AG10803 (cell line): ENCODE results near the gene INSIG2.
A peak's percentile ranks its signal among the peaks of the same experiment; 100 is the strongest.

ENCODE experiments used
- DNase-seq: peaks from one replicate; pipeline ENCODE4 v3.0.0; 2010; ENCODE audit warnings: low read depth
- H3K4me3 ChIP-seq: 2 replicates; pipeline ENCODE4 v1.5.1; 2011; ENCODE audit warnings: mild to moderate bottlenecking, low read length, control low read depth
- TF ChIP-seq, protein P1 (sequence below): conservative IDR thresholded peaks from 2 replicates; pipeline ENCODE4 v1.5.1; 2011; ENCODE audit warnings: mild to moderate bottlenecking, low read length, control low read depth, inconsistent platforms

INSIG2 gene

GRCh38 chr2:118052474-118052873 lies 35.8 kb upstream of the INSIG2 start:
- no peak for DNase-seq
- TF ChIP-seq, protein P1, sequence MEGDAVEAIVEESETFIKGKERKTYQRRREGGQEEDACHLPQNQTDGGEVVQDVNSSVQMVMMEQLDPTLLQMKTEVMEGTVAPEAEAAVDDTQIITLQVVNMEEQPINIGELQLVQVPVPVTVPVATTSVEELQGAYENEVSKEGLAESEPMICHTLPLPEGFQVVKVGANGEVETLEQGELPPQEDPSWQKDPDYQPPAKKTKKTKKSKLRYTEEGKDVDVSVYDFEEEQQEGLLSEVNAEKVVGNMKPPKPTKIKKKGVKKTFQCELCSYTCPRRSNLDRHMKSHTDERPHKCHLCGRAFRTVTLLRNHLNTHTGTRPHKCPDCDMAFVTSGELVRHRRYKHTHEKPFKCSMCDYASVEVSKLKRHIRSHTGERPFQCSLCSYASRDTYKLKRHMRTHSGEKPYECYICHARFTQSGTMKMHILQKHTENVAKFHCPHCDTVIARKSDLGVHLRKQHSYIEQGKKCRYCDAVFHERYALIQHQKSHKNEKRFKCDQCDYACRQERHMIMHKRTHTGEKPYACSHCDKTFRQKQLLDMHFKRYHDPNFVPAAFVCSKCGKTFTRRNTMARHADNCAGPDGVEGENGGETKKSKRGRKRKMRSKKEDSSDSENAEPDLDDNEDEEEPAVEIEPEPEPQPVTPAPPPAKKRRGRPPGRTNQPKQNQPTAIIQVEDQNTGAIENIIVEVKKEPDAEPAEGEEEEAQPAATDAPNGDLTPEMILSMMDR: no peak
- H3K4me3 ChIP-seq: no peak overlapping the region

DNA sequence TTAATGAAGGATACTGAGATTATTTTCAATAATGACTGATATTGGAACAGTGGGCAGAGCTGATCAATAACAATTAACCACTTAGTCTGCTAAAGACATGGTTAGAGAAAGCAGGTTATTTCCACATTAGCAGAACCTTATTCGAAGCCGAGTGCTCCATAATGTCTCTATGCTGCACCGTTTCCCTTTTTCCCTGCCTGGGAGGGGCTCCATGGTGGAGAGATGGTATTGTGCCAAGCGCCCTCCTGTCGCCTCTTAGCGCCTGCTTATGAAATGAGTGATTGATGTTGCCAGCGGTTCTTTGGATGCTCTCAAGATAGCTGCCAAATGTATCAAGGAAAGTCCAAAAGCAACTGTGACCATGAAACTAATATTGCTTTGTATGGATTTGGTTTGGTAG lies 34.6 kb upstream of the INSIG2 start:
- no peak for DNase-seq
- no peak overlapping the region for H3K4me3 ChIP-seq
- TF ChIP-seq, protein P1: no peak

DNA sequence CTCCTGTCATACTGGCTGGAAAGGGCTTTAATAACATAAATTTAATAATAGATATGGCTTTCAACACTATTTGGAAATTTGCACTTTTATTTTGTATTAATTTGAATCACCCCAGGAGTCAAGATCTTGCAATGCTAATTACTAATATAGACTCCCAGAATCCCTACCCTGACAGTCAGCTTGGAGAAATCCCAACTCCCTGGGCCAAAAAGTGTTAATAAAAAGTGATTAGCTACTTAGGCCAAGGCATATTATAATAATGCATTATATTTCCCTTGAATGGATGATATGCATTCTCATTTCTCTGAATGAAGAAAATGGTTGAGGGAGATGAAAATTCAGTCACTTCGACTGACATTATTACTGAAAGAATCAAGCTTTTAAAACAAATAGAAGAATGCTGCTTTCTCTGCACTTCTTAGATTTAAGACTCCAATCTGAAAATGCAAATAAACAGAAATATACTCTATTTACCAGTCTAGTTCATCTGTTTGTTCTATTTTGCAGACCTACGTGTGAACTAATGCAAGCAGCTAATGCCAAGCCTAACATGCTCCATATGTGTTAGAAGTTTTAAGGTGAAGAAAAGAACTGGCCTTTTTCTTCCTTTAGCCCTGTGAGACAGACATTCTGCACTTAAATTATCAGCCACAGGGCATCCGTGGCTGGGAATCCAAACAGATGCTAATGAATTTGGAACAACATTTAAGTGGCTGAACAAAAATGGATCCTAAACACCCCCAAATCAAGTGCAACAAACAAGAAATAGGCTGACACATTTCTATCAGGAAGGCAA lies 33.9 kb upstream of the INSIG2 start:
- TF ChIP-seq, protein P1: no peak
- no peak overlapping the region for H3K4me3 ChIP-seq
- DNase-seq: no peak

DNA sequence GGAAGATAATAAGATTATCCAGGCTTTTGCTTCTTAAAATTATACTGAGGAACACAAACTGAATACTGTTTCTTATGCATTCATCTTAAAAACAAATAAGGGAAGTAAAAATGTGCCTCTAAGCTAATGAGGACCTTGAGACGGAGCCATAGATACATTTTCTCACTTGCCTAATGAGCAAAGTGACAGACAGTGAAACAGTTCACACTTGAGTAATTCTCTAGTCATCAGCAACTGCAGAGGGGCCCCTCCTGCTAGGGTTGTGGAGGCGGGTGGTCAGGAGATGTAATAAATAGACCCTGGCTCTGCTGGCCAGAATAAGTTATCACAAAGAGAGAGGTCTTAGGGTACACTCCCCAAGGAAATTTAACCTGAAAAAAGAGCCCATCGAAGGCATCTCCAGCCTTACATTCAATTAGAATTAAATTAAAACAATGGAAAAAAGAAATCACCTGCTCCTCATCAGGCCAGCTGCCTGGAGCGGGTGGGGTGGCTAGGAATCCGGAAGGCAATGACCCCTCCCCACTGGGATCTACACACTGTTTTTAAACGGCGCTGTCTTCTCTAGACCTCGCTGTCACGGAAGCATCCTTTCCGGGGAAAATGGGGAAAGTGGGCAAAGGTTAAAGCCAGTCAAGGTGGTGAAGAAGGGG lies 32.6 kb upstream of the INSIG2 start:
- TF ChIP-seq, protein P1: no peak
- no peak for DNase-seq
- no peak overlapping the region for H3K4me3 ChIP-seq

DNA sequence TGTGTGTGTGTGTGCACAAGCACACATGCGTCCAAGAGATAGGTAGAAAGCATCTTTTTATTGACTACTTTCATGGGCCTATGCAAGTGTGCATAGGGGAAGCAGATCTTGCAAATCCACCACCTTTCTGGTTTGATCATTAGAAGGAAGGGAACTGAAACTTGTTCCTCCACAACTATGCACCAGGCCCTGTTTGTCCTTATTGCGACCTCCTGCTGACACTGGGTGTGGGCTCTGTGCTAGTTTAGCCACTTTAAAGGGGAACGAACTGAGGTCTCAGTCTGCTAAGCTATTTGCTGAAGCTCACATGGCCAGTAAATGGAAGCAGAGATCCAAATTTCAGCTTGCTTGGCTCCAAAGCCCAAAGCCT lies 32.1 kb upstream of the INSIG2 start:
- DNase-seq: no peak
- TF ChIP-seq, protein P1: no peak
- H3K4me3 ChIP-seq: no peak overlapping the region

- DNase-seq: no peak
- TF ChIP-seq, protein P1: no peak
- H3K4me3 ChIP-seq: no peak overlapping the region
Measured at GRCh38 chr2:118056801-118057200, 31.5 kb upstream of the INSIG2 start.

GRCh38 chr2:118058951-118059350 lies 29.3 kb upstream of the INSIG2 start:
- DNase-seq: peak; percentile 48
- TF ChIP-seq, protein P1: no peak

More at GRCh38 chr2:118058951-118059350, 29.3 kb upstream of the INSIG2 start:
- no peak overlapping the region for H3K4me3 ChIP-seq
